Hepatocyte (in vitro differentiated cells): ENCODE measurements around the gene SPA17. TPM values are rescaled to one million over a fixed set of nuclear protein-coding genes. Genes with fewer than 3 reads are reported as not detected.

Source experiments
- DNase-seq: peaks from one replicate; pipeline ENCODE4 v3.0.0-alpha.2; 2016; ENCODE audit warnings: low spot score
- H2AFZ ChIP-seq: fragments of 200-600 bp; sonication (generic); 2 replicates; pipeline ENCODE4 v1.6.0; 2016; ENCODE audit warnings: antibody characterized with exemption, mild to moderate bottlenecking
- H3K27ac ChIP-seq: fragments of 200-600 bp; sonication (generic); 2 replicates; pipeline ENCODE4 v1.5.1; 2016; ENCODE audit warnings: mild to moderate bottlenecking
- H3K27me3 ChIP-seq: fragments of 200-600 bp; sonication (generic); 2 replicates; pipeline ENCODE4 v1.6.1; 2016
- H3K36me3 ChIP-seq: fragments of 200-600 bp; sonication (generic); replicated peaks from 2 replicates; pipeline ENCODE4 v1.5.1; 2016; ENCODE audit warnings: low read depth; ENCODE audit not compliant: insufficient read depth
- H3K4me1 ChIP-seq: fragments of 200-600 bp; sonication (generic); 2 replicates; pipeline ENCODE4 v1.5.1; 2016; ENCODE audit warnings: mild to moderate bottlenecking, moderate library complexity; ENCODE audit not compliant: insufficient read depth
- H3K4me2 ChIP-seq: fragments of 200-600 bp; sonication (generic); 2 replicates; pipeline ENCODE4 v1.6.0; 2016
- H3K4me3 ChIP-seq: fragments of 200-600 bp; sonication (generic); 2 replicates; pipeline ENCODE4 v1.5.1; 2016; ENCODE audit warnings: mild to moderate bottlenecking
- H3K79me2 ChIP-seq: fragments of 200-600 bp; sonication (generic); 2 replicates; pipeline ENCODE4 v1.6.0; 2017; ENCODE audit warnings: mild to moderate bottlenecking
- H3K9me2 ChIP-seq: fragments of 200-600 bp; sonication (generic); replicated peaks from 2 replicates; pipeline ENCODE4 v1.6.0; 2017; ENCODE audit warnings: mild to moderate bottlenecking; ENCODE audit not compliant: insufficient read depth
- H3K9me3 ChIP-seq: fragments of 200-600 bp; sonication (generic); 2 replicates; pipeline ENCODE4 v1.5.1; 2016; ENCODE audit warnings: low read depth, mild to moderate bottlenecking
- H4K20me1 ChIP-seq: fragments of 200-600 bp; sonication (generic); 2 replicates; pipeline ENCODE4 v1.6.0; 2016; ENCODE audit warnings: mild to moderate bottlenecking; ENCODE audit not compliant: insufficient read depth, poor library complexity, severe bottlenecking
- EZH2 ChIP-seq: fragments of 200-600 bp; sonication (generic); IDR thresholded peaks from 2 replicates; pipeline ENCODE4 v1.6.1; 2016; ENCODE audit warnings: antibody characterized with exemption, mild to moderate bottlenecking, borderline replicate concordance
- EZH2phosphoT487 ChIP-seq: fragments of 200-600 bp; sonication (generic); IDR thresholded peaks from one replicate; pipeline ENCODE4 v1.6.1; 2018; ENCODE audit warnings: antibody characterized with exemption, mild to moderate bottlenecking, low read depth, moderate library complexity; ENCODE audit not compliant: unreplicated experiment, severe bottlenecking
- WGBS: methylation state at CpG from one replicate; pipeline ENCODE4 v1.1.6; 2016; ENCODE audit warnings: low lambda C conversion rate; ENCODE audit errors: missing lambda C conversion rate; 5-methylcytosine and 5-hydroxymethylcytosine counted together
- polyA plus RNA-seq: library from polyadenylated mRNA; unstranded; fragments of >200 nt; fragmentation: Nextera tagmentation; extraction: Ambion mirVana; gene quantifications from 2 replicates; pipeline ENCODE4 v1.2.1, GENCODE V29; 2016
- total RNA-seq: library from RNA; depleted of rRNA; stranded (reverse); fragments of >200 nt; gene quantifications from 2 replicates; pipeline ENCODE4 v1.2.3, GENCODE V29; 2014
- TF ChIP-seq, protein P1 (sequence below): fragments of 200-600 bp; sonication (generic); IDR thresholded peaks from 2 replicates; pipeline ENCODE4 v1.5.1; 2016; ENCODE audit warnings: antibody characterized with exemption, mild to moderate bottlenecking; ENCODE audit not compliant: poor library complexity

Gene SPA17
- total and polyA plus RNA-seq, 2 experiments from 2014 or later, result 3.8 to 7.2 TPM

DNA sequence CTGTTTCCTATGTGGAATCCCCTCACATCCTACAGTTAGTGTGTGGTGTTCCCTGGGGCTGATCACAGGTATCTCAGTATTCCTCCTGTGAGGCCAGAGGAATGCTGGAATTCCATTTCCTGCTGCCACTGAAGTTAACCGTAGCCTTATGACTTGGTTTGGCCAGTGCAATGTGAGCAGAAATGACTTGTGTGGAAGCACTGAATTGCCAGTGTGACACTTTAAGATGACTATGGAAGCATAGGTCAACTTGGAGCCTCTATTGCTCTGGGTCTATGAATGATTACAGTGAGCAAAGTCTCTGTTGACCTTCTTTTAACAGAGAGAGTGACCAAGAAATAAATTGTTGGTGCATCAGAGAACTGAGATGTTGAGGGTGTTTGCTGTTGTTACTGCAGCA, 34.5 kb upstream of the SPA17 start:
- WGBS, result 59% methylated on average over 1 of the region's 1 CpG
- TF ChIP-seq EZH2phosphoT487 (no peak), EZH2 (no peak)
- TF ChIP-seq, protein P1, sequence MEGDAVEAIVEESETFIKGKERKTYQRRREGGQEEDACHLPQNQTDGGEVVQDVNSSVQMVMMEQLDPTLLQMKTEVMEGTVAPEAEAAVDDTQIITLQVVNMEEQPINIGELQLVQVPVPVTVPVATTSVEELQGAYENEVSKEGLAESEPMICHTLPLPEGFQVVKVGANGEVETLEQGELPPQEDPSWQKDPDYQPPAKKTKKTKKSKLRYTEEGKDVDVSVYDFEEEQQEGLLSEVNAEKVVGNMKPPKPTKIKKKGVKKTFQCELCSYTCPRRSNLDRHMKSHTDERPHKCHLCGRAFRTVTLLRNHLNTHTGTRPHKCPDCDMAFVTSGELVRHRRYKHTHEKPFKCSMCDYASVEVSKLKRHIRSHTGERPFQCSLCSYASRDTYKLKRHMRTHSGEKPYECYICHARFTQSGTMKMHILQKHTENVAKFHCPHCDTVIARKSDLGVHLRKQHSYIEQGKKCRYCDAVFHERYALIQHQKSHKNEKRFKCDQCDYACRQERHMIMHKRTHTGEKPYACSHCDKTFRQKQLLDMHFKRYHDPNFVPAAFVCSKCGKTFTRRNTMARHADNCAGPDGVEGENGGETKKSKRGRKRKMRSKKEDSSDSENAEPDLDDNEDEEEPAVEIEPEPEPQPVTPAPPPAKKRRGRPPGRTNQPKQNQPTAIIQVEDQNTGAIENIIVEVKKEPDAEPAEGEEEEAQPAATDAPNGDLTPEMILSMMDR, result no peak
- no peaks in the 10 kb centered on the region for H3K36me3 ChIP-seq
- peak overlapping the region; percentile 76 for H3K27ac ChIP-seq
- no peak overlapping the region for H2AFZ ChIP-seq
- no peaks in the 10 kb centered on the region for H3K9me2 ChIP-seq
- no peaks in the 10 kb centered on the region for H3K27me3 ChIP-seq
- no peak overlapping the region for H3K4me3 ChIP-seq
- H3K4me1 ChIP-seq, result peaks cover 3% of the 10 kb centered on the region
- no peaks in the 10 kb centered on the region for H3K9me3 ChIP-seq
- no peaks in the 10 kb centered on the region for H4K20me1 ChIP-seq
- H3K4me2 ChIP-seq, result no peak overlapping the region
- DNase-seq, result peak; percentile 45
- H3K79me2 ChIP-seq, result no peaks in the 10 kb centered on the region

DNA sequence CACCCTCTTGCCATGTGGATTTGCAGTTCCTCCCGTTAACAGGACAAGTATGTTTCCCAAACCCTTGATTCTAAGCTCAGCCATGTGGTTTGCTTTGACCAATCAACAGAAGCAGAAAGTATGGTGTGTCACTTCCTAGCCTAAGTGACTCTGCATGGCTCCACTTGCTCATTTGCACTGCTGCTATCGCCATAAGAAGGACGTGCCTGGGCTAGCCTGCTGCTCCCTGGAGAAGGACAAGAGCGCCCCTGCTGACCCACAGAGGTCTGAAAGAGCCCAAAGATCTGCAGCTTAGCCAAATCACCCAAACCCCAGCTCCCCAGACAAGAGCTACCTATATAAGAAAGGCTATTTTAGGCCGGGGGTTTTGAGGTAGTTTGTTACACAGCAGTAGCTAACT, 33.0 kb upstream of the SPA17 start:
- no peaks in the 10 kb centered on the region for H3K79me2 ChIP-seq
- no peak overlapping the region for H3K4me2 ChIP-seq
- H3K9me2 ChIP-seq, result no peaks in the 10 kb centered on the region
- no peak overlapping the region for H3K27ac ChIP-seq
- 84% methylated on average over 5 of the region's 5 CpGs for WGBS
- TF ChIP-seq EZH2 (no peak), EZH2phosphoT487 (no peak)
- TF ChIP-seq, protein P1, result no peak
- H3K36me3 ChIP-seq, result no peaks in the 10 kb centered on the region
- no peaks in the 10 kb centered on the region for H4K20me1 ChIP-seq
- DNase-seq, result no peak
- no peaks in the 10 kb centered on the region for H3K9me3 ChIP-seq
- no peaks in the 10 kb centered on the region for H3K27me3 ChIP-seq
- H3K4me1 ChIP-seq, result peaks cover 3% of the 10 kb centered on the region
- H3K4me3 ChIP-seq, result no peak overlapping the region
- H2AFZ ChIP-seq, result no peak overlapping the region

DNA sequence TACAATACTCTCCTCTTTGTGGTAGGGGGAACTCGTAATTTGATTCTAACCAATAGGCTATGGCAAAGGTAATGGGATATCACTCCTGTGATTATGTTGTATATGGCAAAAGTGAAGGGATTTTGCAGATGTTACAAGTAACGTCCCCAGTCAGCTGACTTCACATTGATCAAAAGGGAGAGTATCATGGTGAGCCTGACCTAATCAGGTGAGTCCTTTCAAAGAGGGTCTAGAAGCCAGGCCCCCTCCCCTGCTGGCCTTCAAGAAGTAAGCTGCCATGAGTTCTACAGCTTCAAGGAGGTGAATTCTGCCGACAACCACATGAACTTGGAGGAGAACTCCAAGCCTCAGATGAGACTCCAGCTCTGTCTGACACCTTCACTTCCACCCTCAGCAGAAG, 31.1 kb upstream of the SPA17 start:
- Histone ChIP-seq H3K4me1 (peaks cover 3% of the 10 kb centered on the region), H3K4me3 (no peak overlapping the region), H3K27me3 (no peaks in the 10 kb centered on the region), H3K4me2 (no peak overlapping the region), H3K27ac (no peak overlapping the region), H4K20me1 (no peaks in the 10 kb centered on the region), H3K79me2 (no peaks in the 10 kb centered on the region), H3K9me3 (no peaks in the 10 kb centered on the region), H3K36me3 (no peaks in the 10 kb centered on the region), H2AFZ (no peak overlapping the region), H3K9me2 (no peaks in the 10 kb centered on the region)
- TF ChIP-seq EZH2phosphoT487 (no peak), EZH2 (no peak)
- no peak for DNase-seq
- WGBS, result 94% methylated on average over 3 of the region's 3 CpGs

DNA sequence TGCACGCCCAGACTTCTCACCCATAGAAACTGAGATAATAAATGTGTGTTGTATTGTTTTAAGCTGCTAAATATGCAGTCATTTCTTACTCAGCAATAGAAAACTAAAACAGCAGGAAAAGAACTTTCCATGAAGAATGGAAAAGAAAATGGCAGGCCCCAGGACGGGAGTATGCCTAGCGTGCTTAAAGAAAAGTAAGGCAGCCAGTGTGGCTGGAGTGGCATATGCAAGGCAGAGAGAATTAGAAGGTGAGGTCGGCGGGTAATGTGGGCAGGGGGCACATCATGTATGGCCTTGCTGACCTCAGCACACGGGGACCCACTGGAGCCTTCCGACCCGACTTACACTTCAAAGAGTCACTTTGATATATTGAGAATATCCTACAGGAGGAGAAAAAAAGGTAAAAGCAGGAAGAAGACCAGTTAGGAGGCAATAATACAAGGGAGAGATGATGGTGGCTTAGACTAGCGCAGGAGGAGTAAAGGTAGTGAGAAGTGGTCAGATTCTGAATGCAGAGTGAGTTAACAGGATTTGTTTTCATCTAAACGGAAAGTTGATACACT, 30.6 kb upstream of the SPA17 start:
- Histone ChIP-seq H4K20me1 (no peaks in the 10 kb centered on the region), H3K4me2 (no peak overlapping the region), H2AFZ (no peak overlapping the region), H3K36me3 (no peaks in the 10 kb centered on the region), H3K4me1 (peaks cover 3% of the 10 kb centered on the region), H3K79me2 (no peaks in the 10 kb centered on the region), H3K9me2 (no peaks in the 10 kb centered on the region), H3K27me3 (no peaks in the 10 kb centered on the region), H3K9me3 (no peaks in the 10 kb centered on the region), H3K27ac (peak overlapping the region; percentile 20), H3K4me3 (no peak overlapping the region)
- 87% methylated on average over 10 of the region's 10 CpGs for WGBS
- no peak for DNase-seq
- TF ChIP-seq, protein P1, result no peak
- TF ChIP-seq EZH2 (no peak), EZH2phosphoT487 (no peak)
